Activated CD4-positive, alpha-beta T cell treated with anti-CD3 and anti-CD28 coated beads, Interleukin-2, Interleukin-6, amounts not matched to agents 100 ng/mL and 50 ng/mL, durations not matched to agents 16 hours and 8 hours (primary cell): ENCODE data around the gene SATL1.
A peak's percentile ranks its signal among the peaks of the same experiment; 100 is the strongest.
"Not testable (repeated sequence)": the region's sequence is repeated elsewhere in the genome, so short reads cannot be mapped to it uniquely, and the experiment has no call there.

ENCODE experiments used
- DNase-seq: peaks from one replicate; pipeline ENCODE4 v3.0.0-alpha.2; 2020

SATL1 gene, protein sequence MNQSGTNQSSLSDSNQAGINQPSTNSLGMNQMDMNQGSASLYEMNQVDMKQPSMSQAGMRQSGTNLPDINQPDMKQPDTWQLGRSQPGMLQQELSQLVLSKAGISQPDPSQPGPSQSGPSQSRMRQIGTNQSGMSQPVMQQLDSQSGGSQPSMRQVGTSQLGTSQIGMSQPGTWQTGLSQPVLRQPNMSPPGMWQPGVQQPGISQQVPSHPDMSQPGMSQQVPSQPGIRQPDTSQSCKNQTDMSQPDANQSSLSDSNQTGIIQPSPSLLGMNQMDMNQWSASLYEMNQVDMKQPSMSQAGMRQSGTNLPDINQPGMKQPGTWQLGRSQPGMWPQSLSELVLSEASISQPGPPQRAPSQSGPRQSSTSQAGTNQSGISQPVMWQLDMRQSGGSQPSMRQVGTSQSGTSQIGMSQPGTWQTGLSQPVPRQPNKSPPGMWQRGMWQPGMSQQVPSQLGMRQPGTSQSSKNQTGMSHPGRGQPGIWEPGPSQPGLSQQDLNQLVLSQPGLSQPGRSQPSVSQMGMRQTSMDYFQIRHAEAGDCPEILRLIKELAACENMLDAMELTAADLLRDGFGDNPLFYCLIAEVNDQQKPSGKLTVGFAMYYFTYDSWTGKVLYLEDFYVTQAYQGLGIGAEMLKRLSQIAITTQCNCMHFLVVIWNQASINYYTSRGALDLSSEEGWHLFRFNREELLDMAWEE

DNA sequence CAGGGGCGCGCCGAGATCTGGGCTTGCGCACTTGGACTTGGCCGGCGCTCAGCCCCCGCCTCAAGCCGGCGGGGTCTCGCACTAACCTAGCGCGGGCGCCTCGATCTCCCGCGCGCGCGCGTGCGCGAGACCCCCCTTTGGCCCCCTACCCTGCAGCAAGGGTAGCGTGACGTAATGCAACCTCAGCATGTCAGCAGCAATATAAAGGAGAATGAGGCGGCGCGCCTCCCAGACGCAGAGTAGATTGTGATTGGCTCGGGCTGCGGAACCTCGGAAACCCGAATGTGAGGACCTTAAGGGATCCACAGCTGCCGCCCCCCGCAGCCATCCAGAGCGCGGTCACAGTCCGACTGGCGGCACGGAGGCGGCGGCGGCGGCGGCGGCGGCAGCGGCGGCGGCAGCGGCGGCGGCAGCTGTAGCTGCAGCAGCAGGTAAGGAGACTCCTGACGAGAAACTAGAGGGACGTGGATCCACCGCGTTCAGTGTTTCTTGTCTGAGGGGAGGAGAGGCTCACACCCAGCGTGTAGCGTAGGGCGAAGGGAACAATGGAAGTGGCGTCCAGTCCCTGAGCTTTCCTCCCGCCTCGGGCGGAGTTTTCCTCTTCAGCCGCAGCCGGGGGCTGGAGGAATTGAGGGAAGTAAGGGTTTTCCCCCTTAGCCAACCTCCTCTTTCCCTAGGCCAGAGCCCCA is at the start of gene SATL1, which contains the start of gene ZNF711:
SATL1 (minus strand) TSS at position 19 of the 689 bp plus-strand sequence. CDS start 134,811 bp downstream, outside the sequence.
ZNF711 (plus strand) TSS at position 231 of the 689 bp plus-strand sequence. CDS start 3,582 bp downstream, outside the sequence.
- peak; percentile 6 for DNase-seq

DNA sequence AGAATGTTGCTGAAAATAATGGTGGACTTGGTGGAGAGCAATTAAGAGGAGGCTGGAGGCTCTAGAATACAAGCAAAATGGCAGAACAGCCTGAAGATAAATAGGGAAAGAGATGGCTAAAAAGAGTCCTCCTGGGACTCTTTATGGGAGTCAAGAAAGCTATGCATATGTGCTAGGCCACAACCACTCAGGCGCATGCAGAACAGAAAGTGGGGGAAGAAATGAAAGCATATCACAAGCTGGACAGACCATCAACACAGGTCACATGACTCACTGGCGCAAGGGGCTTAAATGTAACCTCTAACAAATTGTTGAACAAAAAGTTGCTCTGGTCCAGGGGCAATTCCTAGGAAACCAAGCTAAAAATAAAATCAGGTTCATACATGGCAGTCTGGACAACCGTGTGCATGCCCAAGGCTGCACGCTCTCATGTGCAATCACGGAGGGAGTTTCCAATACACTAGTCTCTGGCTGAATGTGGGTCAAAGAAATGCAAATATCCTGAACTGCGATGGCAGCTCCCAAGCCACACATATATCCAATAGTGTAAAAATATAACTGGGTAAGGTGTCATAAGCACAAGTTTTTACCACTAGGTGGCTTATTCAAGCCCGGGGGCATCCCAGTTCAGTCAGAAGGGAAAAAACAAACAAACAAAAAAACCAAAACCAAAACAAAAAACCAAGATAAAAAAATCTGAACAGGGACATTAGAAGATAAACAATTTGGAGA is 45.6 kb upstream of the SATL1 start:
- no peak for DNase-seq

DNA sequence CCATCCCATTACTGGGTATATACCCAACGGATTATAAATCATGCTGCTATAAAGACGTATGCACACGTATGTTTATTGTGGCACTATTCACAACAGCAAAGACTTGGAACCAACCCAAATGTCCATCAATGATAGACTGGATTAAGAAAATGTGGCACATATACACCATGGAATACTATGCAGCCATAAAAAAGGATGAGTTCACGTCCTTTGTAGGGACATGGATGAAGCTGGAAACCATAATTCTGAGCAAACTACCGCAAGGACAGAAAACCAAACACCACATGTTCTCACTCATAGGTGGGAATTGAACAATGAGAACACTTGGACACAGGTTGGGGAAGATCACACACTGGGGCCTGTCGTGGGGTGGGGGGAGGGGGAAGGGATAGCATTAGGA is 41.7 kb upstream of the SATL1 start:
- not testable (repeated sequence) for DNase-seq

DNA sequence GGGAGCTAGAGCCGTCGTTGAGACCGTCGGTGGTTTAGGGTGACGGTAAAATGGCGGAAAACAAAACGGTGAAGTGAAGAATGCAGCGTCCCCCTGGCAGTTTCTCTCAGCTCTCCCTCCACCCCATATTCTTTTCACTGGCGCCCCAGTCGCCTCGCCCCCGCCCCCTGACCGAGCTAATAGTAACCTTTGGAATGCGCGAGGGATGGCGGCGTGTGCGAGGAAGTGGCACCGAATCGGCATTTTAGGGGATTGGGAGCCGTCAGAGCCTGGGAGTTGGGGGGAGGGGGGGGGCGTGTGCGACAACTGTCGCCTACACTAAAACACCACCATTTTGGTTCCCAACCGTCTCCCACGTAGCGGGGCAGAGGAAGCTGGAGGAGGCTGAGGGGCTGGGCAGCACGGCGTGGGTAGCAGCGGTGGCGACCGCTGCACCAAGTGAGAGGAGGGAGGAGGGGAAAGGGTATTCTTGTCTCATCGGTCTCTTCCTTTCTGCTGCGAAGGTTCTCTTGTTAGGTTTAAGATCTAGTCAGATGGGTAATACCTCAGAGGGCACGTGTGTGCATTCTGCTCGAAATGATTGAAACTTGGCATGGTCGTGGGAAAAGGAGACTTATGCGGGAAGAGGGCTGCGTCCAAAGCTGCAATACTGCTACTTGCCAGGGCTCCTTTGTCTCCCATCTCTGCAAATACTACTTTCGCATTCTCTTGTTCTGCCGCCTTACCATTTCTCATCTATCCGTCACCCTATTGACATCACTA is 1.1 kb upstream of the SATL1 start:
- no peak for DNase-seq

DNA sequence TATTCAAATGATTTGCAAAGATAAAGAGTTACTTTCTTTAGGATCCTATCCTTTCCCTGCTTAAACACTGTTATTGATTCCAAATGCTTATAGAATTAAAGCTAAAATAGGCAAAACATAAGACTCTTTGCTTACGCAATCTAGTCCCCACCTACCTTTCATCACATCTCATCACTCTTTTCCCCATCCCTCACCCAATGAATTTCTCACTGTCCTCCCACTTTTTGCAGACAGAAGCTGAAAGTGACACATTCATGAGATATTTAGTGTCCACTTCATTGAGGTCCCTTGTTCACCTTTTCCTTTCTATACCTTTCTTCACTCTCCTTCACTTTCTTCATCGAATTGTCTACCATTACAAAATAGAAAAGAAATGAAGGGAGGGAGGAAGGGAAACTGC is 424 bp downstream of the SATL1 start:
- no peak for DNase-seq

DNA sequence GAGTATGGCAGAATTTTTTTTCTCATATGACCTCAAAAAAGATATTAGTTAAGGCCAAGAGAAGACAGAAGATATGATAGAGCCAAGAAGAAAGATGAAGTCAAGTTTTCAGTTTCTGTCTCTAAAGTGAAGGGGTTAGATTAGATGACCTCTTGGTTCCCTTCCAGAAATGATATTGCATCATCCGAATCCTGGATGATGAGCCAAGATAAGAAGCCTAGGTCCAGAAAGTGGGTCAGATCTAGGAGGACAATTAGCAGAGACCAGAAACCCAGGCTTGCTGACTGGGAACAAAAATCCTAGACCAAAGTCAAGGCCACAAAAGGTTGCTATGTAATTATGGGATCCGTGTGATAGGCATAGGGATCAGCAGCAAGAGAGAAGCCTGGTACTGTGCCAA is 20.2 kb downstream of the SATL1 start:
- DNase-seq, result no peak

DNA sequence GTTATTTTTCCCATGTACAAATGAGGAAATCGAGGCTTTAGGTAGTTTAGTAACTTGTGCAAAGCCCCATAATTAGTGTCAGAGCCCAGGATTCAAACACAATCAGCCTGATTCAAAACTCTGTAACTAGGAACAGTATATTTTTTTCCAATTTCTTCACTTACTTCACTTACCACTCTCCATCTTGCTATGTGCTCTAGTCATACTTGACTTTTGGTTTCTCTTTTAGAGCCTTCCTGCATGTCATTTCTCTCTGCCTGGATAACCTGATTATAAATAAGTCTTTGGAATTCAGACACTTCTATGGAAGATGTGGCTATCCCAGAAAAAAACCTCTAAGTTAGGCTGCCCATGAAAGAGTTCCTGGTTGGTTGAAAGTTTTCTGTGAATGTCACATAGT is 22.2 kb downstream of the SATL1 start:
- no peak for DNase-seq

DNA sequence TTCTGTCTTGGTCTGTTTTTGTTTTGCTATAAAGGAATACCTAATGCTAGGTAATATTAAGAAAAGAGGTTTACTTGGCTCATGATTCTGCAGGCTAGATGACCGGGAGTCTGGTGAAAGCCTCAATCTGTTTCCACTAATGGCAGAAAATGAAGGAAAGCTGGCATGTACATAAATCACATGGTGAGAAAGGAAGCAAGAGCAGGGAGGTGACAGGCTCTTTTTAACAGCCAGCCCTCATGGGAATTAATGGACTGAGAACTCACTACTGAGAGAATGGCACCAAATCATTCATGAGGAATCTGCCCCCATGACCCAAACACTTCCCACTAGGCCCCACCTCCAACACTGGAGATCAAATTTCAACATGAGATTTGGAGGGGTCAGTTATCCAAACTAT is 27.6 kb downstream of the SATL1 start:
- no peak for DNase-seq

DNA sequence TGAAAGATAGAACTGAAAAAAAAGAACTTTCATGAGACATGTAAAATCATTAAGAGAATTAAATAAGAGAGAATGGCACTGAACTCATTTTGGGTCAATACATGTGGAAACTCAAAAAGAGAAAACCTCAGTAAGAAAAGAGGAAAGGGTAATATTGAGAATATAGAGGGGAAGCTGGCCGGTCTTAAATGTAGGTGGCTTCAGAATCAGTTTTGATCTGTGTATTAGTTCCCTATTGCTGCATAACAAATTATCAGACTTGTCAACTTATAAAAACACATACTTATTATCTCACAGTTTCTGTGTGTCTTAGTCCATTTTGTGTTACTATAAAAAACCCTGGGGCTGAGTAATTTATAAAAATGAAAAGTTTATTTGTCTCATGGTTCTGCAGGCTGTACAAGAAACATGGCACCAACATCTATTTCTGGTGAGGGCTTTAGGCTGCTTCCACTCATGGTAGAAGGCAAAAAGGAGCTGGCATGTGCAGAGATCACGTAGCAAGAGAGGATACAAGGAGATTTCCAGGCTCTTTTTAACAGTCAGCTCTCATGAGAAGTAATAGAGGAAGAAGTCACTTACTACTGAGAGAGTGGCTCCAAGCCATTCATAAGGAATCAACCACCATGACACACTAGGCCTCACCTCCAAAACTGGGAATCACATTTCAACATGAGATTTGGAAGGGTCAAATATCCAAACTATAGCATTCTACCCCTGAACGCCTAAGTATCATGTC is 29.6 kb downstream of the SATL1 start:
- no peak for DNase-seq

DNA sequence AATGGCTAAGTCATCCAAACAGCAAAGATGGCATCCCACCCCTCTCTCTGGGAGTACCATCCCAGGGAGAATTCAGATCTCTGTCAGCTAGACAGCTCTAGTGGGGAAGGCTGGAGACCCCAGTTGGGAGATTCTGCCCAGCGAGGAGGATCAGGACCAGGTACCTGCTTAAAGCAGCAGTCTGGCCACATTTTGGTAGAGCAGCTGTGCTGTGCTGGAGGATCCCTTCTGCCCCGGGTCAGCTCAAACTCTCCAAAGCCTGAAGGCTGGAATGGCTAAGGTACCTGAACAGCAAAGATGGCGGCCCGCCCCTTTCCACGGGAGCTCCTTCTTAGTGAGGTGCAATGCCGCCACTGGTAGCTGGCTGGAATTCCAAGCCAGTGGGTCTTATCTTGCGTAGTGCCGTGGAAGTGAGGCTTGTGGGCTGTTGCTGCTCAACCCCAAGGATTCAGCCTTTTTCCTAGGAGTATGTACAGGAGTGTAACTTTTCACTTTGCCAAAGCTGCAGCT is 40.1 kb downstream of the SATL1 start:
- DNase-seq, result no peak

DNA sequence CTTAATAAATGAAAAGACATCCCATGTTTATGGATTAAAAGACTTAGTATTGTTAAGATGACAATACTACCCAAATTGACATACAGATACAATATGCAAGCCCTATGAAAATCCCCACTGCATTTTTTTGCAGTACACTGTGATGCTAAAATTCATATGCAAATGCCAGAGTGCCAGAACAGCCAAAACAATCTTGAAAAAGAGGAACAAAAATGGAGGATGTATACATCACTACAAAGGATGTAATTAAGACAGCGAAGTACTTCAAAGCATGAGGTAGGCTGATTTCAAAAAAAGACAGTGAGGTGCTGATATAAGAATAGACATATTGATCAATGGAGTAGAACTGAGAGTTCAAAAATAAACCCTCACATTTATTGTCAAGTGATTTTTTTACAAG is 47.3 kb downstream of the SATL1 start:
- DNase-seq, result no peak

DNA sequence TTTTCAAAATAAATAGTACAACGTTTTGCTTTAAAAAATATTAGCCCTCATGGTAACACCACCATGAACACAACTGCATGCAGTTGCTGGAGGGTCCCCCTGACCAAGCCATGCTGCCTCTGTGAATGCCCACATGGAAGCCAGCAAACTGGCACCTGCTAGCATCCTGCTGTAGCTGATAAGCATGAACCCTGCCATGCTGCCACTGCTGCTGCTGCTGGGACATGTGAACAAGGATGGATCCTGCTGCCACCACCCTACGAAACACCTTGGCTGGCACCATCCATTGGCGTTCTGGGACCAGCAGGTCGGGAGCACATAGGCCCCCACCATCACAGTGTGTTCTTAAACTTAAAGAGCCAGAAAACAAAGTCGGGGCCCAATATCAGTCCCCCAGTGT is 83.9 kb downstream of the SATL1 start:
- DNase-seq, result no peak

DNA sequence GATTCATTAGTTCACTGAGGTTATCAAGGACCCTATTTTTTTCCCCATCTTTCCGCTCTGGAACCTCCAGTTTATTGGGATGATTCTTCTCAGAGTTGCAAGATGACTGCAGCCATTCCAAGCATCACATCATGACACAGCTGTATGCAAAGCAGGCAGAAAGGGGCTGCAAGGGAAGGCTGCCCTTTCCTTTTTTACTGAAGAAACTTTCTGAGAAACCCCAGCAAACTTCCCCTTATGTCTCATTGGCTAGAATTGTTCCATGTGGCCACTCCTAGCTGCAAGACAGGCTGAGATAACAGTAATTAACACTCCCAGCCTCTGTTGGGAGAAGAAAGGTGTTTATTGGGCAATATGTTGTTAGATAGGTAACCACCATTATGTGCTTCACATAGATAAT is 102.6 kb downstream of the SATL1 start:
- DNase-seq, result no peak

DNA sequence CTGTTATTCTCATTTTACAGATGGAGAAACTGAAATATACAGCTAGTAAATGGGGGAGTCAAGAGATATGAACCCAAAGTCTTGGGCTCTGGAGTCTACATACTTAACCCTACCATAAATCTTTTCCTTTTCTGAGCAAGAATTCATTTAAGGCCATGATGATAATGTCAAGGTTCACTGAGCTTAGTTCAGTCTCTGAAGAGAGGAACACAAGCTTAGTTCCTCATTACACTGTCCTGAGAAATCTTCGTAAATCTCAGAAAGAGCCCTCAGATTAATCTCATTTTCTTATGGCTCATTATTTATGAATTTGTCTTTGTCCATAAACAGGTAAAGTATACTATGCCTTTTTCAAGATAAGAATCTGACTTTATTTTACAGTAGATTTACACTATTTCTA is 104.2 kb downstream of the SATL1 start:
- no peak for DNase-seq

DNA sequence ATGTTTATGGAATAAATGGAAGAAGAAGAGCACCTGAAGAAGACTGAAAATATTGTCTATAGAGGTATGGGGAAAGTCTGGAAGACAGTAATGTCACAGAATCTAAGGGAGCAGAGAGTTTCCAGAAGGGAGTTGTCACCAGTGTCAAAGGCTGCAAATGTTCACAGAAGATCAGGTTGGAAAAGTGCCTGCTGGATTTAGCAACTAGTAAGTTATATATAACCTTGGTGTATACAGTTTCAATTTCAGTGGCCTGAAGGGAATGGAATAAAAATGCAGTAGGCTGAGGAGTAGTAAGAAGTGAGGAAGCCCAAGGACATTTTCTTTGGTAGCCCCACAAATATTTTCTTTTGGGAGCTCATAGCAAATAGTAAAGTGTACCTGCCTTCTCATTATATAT is 107.2 kb downstream of the SATL1 start:
- DNase-seq, result no peak

DNA sequence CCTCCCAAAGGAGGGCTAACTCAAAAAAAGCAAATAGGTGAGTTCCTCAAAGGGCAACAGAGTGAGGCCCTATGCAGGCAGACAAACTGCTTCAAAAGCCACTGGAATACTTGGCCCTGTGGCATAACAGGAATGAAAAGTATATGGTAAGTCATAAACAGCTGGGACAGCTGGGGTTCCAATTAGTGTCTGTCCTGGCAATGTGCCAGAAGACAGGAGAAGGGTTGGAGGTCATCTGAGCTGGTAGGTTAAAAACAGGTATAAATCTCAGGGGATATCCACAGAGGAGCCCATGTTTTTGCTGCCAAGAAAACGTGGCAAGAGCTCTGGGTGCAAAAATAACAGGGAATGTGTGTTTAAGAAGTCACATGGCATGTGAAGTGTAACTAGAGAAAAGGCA is 128.3 kb downstream of the SATL1 start:
- DNase-seq, result no peak

DNA sequence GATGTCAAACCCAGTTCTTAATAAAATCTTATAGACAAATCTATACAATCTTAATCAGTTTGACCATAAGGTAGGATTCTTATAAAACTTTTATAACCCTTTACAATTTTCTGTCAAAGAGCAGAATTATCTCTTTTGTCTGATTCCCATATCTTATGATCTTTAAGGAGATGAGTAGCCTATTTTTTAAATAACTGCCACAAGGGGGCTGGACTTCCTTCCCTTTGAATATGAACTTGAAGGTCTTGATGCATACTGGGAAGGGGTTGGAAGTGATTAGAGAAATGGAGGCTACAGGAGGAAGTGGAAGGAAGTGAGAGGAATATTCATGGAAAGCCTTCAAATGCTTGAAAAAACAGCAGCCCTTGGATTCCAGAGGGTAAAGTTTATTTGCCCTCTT is 128.8 kb downstream of the SATL1 start:
- no peak for DNase-seq

DNA sequence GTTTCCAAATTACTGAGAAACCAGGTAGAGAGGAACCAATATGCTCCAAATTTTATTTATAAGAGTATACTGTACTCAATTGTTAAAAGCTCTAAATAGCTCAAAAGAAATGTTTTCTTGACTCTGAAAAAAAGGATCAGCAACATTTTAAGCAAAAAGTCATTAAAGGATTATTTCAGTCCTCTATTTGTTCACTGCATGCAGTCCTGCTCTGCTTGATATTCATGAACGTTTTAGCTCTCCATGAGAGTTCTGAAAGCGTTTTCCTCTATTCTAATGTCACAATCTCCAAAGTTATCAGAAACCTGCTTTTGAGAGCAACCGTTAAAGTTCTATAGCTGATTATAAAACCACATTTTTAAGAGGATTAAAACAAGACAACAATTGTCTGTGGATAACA is 129.4 kb downstream of the SATL1 start:
- DNase-seq, result no peak

DNA sequence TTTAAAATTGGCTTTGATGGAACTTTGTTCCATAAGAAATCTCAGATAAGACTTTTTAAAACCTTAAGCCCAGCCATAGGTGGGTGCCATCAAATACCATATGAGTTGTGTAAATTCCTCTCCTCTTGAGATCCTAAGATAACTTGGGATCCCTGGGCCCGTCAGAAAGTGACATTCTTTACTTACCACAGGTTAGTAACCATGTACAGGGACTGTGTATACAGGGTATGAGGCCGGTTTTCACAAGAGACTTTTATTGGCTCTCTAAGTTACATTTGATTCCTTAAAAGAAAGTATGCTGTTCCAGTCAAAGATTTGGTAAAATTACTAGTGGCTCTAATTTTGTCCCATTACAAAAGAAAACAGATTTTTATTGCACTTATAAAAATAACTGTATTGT is 129.8 kb downstream of the SATL1 start:
- DNase-seq, result no peak

DNA sequence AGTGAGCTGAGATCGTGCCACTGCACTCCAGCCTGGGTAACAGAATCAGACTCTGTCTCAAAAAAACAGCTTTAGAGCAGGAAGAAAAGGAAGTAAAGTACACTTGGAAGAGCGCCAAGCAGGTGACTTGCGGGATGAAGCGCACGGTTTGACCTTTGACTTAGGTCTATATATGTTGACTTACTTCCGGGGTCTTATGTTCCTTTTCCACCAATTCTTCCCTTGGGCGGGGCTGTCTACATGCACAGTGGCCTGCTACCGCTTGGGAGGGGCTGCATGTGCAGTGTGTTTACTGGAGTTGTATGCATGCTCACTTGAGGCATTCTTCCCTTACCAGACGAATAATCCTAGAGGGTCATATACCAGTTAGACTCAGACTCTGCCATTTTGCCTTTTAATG is 131.3 kb downstream of the SATL1 start:
- no peak for DNase-seq

DNA sequence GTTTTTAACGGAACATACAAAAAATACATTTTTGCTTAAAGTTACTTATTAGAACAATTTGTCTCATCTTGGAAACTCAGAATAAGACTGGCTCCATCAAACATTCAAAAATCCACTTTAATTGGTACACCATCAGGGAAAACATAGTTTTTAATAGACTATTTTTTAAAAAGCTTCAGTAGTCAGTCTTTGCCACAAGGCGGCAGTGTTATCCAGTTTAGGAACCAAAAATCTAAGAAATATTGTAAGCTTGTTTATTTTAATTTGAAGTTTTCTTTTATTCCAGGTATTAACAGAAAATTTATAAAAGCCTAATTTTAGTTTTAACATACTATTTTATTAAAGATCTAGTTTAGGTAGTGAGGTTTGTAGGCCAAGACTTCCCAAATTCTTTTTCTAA is 132.2 kb downstream of the SATL1 start:
- DNase-seq, result peak; percentile 18
